GM19025 (cell line): ENCODE results near the gene SRCAP.

Source experiments
- ATAC-seq: cut with Tn5 transposase; IDR thresholded peaks from one replicate; pipeline ENCODE4 v1.9.1; 2021; ENCODE audit warnings: mild to moderate bottlenecking, low read depth, moderate library complexity; ENCODE audit not compliant: unreplicated experiment

Gene SRCAP

DNA sequence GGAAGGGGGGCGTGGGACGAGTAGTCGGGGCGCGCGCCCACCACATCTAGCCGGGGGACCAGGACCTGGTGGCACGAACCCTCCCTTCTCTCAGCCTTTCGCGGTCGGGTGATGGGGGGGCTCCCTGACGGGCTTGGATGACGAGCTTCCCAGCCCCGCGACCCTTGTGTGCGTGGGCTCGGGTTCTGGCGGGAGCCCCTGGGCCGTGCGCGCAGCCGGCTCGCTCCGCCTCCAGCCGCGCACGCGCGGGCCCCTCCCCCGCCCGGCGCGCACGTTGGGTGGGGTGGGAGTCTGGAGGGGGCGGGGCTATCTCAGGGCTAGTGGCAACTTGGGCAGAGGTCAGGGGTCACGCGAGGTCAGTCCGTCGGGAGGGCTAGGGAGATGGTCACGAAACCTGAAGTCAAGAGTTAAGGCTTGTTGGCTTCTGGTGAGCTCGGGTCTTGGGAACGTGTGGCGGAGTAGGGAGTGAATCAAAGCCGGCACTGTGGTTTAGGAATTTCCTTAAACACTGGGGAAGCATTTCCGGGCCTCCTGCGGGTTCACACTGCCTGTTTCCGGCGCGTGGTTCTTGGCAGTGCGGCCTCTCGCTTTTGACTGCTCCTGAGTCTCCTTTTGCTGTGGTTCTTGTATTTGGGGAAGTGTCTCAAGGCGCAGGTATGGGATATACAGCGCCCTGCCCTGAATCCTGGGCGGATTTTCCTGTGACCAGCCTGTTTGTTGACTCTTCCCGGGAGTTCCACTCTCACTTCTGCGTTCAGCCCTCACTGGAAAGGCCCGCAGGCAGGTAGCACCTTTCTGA lies at the start of gene SRCAP:
Gene SRCAP (plus strand): TSS at position 356 of the 799 bp plus-strand sequence. CDS start 1,654 bp downstream, outside the sequence.
- peak; percentile 28 for ATAC-seq

DNA sequence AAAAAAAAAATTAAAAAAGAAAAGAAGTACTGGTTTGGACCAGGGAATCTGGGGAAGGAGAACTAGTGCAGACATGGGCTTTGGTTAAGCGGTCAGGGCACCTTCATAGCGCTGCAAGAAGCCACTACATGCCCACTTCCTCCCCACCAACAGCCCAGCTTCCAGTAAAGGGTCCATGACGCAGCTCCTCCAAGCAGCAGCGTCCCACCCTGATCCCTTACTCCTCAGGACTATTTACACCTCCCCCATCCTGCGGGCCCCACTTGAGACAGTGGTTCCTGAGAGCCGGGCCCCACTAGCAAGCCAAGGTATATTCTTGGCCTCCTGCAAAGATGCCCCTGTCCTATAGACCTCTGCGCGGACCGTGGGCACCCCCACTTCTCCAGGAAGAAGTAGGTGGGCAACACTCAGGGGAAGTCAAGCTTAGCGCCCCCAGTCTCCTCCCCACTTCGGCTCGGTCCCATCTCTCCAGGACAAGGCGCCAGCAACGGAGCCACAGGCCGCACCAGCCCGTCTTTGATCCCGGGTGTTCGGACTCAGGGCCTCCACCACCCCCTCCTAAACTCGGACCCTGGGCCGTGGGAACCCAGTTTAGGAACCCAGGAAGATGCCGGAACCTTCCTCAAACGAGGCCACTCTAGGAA lies 49.1 kb upstream of the SRCAP start:
- ATAC-seq = no peak

DNA sequence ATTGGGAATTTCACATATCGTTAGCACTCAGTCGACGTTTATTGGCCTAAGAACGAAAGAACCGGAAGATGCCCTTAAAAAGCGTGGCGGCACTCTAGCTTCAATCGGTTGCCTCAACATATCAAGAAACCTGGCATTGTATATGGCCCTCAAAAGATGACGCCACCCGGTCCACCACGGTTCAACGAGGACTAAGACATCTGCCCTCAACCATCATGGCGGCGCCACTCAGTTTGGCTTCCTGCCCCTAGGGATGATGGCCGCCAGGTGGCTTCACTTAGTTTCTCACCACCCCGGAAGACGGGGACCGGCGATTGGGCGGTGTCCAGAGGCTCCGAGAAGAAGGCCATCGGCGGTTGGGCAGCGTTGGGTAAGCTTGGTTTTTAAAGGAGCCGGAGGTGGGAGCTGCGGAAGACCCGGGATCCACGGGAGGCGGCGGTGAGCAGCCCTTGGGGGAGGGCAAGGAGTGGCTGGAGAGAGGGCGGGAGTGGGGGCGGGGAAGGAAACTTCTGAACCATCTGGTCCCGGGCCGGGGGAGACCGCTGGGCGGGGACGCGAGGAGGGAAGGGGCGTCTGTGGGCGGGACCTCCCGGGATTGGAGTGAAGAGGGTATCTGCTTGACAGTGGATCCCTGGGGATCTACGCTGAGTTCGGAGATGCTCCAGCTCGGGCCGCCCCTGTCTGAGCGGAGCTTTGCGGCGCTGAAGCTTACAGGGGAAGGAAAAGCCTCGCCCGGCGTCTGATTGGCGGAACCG lies 48.4 kb upstream of the SRCAP start, which contains the start of gene PRR14:
Gene PRR14 (plus strand): TSS at position 592 of the 755 bp plus-strand sequence. CDS start 686 bp downstream, outside the sequence.
- ATAC-seq = peak; percentile 69

DNA sequence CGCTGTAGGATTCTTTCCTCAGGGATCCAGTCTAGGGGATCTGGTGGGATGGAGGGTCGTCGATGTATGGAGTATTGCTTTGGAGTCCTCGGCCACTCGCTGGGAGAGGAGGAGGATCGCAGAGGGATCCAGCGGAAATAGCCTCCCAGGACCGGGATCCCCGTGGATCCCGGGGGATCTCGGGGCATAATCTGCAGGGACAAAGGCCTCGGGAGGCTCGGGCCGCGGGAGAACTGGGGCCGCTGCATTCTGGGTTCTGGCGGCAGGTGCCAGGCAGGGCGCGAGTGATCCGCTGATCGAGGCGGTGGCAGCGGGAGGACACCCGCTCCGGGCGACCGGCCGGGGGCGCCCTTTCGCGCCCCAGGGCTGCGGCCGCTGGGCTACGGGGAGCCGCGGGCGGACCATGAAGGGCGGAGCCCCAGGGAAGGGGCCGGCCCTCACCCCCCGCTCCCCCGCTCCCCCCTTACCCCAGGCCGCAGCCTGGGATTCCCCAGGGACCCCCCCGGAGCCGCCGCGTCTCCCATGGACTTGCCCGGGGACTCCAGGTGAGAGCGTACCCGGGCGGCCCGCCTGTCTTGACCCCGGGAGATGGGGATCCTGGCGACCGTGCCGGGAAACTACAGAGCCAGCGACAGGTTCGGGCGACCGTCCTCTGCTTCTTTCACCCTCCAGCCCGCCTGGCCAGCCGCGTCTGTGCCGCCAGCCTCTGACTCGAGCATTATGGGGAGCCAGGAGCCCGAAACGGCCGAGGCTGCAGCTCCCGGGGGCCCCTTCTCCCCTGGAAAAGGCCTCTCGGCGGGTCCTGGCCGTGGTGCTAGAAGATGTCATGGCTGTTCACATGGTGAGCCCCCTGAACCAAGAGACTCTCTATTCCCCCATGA lies 47.6 kb upstream of the SRCAP start:
- ATAC-seq = peak; percentile 39

DNA sequence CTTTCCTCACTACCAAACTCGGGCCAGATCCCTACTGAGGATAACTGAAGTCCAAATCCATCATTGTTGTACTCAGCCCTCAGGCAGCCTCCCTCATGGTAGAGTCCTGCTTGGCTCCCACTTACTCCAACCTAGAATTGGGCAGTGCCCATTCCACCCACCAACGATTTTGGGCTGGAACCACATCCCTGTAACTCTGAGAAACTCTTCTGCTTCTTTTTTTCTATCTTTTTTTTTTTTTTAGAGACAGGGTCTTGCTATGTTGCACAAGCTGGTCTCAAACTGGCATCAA lies 47.0 kb upstream of the SRCAP start:
- ATAC-seq = no peak

DNA sequence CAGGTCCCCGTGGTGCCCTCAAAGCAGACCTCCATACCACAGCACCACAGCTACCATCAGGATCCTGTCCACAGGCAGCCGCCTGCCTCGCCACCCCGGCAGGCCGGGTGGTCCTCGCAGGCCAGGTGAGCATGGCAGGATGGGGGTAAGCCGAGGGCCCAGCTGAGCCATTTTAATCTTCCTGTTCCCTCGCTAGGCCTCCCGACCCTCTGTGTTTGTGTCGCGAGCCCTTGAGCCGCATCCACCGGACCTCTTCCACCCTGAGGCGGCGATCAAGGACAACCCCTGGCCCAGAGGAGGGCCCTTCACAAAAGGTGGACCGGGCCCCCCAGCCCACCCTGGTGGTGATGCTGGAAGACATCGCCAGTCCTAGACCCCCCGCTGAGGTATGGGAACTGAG lies 46.3 kb upstream of the SRCAP start:
- no peak for ATAC-seq

DNA sequence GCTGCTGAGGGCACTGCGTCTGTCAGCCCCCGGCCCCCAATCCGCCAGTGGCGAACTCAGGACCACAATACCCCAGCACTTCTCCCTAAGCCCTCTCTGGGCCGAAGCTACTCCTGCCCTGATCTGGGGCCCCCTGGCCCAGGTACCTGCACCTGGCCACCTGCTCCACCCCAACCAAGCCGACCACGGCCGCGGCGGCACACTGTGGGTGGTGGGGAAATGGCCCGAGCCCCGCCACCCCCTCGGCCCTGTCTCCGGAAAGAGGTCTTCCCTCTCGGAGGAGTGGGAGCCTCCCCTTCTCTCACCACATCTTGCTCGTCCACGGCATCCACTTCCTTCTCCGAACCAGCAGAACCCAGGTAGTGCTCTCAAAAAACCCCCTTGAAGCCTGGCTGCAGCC lies 44.1 kb upstream of the SRCAP start:
- no peak for ATAC-seq

DNA sequence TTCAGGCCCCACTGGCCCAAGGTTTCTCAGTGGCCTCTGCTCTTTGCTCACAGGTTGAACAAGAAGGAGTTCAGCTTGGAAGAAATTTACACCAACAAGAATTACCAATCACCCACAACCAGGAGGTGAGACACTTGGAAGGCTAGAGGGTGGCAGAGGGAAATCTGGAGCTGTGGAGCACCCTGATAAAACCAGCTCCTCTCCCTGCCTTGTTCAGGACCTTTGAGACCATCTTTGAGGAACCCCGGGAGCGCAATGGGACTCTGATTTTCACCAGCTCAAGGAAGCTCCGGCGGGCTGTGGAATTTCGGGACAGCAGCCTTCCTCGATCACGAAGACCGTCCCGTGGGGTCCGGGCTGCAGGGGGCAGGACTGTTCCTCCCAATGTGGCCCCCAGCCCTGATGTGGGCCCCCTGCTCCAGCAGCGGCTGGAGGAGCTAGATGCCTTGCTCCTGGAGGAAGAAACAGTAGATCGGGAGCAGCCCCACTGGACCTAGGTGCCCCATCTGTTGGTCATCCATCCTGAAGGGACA lies 43.1 kb upstream of the SRCAP start:
- no peak for ATAC-seq

DNA sequence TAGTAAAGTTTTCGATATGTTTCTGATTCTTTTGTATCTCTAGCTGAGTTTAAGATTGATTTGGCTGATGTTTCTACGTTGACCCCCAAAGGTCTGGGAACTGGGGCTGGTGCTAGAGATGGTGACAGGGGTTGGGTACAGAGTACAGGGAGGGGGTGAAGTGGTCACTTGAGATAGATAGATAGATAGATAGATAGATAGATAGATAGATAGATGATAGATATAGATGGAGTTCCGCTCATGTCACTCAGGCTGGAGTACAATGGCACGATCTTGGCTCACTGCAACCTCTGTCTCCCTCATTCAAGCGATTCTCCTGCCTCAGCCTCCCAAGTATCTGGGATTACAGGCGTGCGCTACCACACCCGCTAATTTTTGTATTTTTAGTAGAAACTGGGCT lies 42.6 kb upstream of the SRCAP start:
- no peak for ATAC-seq

DNA sequence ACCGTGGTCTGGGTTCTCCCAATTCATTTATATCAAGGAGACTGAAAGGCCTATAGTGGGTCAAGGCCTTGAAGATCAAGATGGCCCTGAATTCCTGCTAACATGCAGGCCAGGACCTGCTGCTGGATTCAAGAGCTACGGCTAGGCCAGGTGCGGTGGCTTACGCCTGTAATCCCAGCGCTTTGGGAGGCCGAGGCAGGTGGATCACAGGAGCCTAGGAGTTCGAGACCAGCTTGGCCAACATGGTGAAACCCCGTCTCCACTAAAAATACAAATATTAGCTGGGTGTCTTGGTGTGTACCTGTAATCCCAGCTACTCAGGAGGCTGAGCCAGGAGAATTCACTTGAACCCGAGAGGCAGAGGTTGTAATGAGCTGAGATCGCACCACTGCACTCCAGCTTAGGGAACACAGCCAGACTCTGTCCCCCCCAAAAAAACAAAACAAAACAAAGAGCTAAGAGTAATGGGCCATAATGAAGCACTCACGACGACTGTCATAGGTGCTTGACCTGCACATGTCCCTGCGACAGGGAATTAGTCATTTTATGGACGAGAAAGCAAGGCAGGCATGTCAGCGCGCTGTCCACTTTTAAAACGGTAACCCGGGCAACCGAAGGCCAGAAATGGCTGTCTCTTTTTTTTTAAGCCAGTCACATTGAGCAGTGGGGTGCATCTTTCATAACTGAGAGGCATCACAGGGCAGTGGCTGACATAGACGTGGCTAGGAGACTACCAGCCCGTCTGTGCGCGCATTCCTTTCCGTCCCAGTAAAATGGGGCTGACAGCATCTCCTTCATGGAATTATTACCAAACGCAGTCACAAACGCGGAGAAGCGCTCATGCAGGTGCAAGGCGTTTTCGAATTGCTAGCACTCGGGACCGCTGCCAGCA lies 41.8 kb upstream of the SRCAP start:
- ATAC-seq = no peak

DNA sequence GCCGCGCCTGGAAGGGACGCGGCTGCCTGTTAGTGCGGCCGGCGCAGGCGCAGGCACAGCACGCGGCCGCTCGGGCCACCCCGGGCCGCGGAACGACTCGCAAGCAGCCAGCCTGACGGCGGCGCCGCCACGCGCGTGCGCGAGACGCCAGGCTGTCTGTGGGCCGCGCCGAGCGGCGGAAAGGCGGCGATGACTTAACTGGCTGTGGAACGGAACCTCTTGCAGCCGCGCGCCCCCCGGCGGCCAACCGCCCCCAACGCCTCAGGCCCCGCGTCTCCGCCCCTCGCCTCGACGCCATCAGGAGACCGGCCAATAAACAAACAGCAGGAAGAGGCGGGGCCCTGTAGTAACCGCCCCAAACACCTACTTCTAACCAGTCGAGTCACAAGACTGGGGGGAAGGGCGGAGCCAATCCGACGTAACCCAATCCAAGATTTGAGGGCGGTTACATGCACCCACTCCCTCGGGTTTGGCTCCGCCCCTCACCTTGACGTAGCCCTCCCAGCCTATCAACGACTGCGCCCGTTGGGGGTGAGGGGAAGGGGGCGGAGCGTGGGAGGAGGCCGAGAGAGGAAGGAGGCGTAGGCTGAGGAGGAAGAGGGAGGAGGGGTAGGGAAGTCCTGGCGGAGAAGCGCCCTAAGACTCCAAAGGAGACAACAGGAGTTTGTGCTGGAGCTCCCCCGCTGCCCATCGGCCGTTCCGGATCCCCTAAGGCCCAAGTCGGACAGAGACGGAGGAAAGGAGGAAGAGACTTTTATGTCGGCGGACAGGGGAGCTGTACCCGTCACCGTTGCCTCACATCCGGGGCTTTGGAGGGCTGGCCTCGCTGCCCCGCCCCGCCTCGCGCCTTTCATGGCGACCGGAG lies 40.9 kb upstream of the SRCAP start, which contains the start of gene FBRS:
Gene FBRS (plus strand): TSS at position 566 of the 865 bp plus-strand sequence. CDS start 1,088 bp downstream, outside the sequence.
- peak; percentile 71 for ATAC-seq

DNA sequence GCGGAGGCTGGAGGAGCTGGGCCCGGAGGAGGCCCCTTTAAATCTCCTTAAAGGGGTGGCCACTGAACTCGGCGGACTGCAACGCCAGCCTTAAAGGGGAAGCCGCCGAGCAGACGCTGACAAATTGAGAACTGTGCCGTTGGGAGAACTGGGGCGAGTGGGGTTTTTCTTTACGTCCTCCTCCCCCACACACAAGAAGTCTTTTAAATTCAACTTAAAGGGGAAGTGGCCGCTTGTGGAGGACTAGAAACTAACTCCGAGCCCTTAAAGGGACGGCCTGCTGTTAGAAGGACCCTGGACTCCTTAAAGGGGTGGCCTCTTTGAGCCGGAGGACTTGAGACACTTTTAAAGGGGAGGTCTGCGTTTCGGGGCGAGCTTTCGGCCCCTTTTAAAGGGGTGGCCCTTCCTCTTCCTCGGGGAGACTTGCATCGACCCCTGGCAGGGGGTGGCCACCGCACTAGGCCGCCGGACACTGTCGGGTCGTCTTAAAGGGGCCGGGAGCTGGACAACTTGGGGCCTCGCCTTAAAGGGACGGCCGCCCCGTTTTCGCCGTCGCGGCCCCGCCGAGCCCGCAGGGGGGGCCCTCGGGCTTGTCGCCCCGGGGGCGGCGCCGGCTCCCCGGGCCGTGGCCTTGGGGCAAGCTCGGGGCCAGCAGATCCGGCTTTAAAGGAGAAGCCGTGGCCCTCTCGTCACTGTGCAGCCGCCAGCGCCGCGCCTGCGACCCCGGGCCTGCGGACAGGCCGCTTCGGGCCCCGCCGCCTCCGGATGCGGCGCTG lies 40.1 kb upstream of the SRCAP start:
- ATAC-seq = peak; percentile 18

DNA sequence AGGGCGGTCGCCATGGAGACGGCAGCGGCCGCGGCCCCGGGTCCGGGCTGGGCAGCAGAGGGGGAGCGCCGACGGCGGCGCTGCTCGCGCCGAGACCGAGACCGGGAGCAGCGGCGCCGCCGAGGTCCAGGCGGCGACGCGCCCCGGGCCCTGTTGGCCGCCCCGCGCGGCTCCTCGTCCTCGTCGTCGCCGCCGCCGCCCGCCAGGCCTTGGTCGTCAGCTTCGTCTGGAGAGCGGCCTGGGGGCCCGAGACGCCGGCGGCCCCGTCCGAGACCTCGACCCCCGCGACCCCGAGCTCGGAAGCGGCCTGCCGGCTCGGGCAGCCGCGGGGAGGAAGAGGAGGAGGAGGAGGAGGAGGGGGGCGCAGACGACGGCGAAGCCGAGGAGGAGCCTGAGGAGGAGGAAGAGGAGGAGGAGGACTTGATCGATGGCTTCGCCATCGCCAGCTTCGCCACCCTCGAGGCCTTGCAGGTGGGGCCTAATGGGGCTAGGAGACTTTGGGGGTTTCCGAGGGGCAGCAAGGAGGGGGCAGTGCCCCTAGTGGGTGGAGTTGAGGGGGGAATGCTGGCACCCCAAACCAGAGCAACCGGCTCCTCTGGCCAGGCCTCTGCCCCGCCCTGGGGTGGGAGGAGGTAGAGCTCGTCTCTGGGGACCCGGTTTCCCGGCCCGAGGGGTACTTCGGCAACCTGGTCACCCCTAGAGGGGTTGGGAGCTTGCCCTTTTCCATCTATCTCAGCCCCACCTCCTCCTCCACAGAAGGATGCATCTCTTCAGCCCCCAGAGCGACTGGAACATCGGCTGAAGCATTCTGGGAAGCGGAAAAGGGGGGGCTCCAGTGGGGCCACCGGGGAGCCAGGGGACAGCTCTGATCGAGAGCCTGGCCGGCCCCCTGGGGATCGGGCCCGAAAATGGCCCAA lies 39.2 kb upstream of the SRCAP start:
- ATAC-seq = no peak

DNA sequence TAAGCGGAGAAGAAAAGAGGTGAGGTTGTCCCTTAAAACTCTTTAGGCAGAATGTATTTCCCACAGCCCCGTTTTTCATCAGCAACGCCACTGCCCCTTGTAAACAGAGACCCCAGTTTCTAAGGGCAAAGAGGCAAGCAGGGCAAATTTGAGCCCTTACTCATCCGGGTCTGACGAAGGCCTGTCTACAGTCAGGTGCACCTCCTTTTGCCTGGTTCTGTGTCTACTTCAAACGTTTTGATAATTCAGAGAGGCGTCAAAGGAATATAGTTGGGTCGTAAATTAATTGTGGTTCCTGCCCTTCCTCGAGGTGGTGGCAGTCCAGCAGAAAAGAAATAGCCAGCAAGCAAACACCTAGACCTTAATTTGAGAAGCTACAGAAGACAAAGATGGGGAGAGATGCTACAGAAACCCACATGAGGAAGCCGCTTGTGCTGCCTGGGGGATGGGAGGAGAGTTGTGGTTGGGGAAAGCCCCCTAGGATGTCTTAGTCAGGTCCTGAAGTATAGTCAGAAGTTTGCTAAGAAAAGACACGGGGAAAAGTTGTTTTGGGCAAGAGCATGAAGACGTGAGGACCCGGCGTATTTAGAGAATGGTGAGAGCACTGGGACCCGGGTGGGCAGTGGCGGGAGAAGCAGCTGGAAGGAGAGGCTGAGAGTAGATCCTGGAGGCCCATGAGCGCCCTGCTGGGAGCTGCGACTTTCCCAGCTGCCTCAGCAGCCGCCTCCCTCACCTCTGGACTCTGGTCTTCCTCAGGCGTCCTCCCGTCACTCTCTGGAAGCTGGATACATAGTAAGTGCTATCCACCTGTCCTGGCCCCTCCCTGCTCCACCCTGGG lies 38.3 kb upstream of the SRCAP start:
- no peak for ATAC-seq

DNA sequence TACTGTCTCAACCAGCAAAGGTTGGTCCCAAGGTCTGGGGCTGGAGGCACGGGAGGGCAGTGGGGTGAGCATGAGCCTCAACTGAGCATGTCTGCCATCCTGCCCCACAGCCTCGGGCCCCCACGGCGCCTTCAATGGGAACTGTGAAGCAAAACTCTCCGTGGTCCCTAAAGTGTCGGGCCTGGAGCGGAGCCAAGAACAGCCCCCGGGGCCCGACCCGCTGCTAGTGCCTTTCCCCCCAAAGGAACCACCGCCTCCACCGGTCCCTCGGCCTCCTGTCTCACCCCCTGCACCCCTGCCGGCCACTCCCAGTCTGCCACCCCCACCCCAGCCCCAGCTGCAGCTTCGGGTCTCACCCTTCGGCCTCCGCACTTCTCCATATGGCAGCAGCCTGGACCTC lies 36.5 kb upstream of the SRCAP start:
- no peak for ATAC-seq
